ENCODE results near the gene GPATCH2.

Gene GPATCH2

GRCh38 chr1:217562229-217562878 is 68.5 kb downstream of the GPATCH2 start:
- no peaks in the 10 kb centered on the region for H3K36me3 Mint-ChIP-seq (ENCODE audit: low read depth)
- no peak overlapping the region for H3K4me3 Mint-ChIP-seq
- H3K27ac Mint-ChIP-seq, result no peak overlapping the region
- peaks cover 5% of the 10 kb centered on the region for H3K9me3 Mint-ChIP-seq
- no peaks in the 10 kb centered on the region for H3K27me3 Mint-ChIP-seq (ENCODE audit: low read depth)
- H3K4me1 Mint-ChIP-seq (ENCODE audit: low read depth), result no peaks in the 10 kb centered on the region

- no peak overlapping the region for H3K27ac Mint-ChIP-seq
Observed at GRCh38 chr1:217561446-217561845, 69.4 kb downstream of the GPATCH2 start.

GRCh38 chr1:217554849-217555248 is 76.0 kb downstream of the GPATCH2 start:
- H3K4me3 Mint-ChIP-seq, result no peak overlapping the region
- H3K27me3 Mint-ChIP-seq (ENCODE audit: low read depth), result no peaks in the 10 kb centered on the region
- peaks cover 5% of the 10 kb centered on the region for H3K9me3 Mint-ChIP-seq
- H3K4me1 Mint-ChIP-seq (ENCODE audit: low read depth), result no peaks in the 10 kb centered on the region
- no peak overlapping the region for H3K27ac Mint-ChIP-seq
- no peaks in the 10 kb centered on the region for H3K36me3 Mint-ChIP-seq (ENCODE audit: low read depth)

More at GRCh38 chr1:217561446-217561845, 69.4 kb downstream of the GPATCH2 start:
- peaks cover 5% of the 10 kb centered on the region for H3K9me3 Mint-ChIP-seq
- no peaks in the 10 kb centered on the region for H3K4me1 Mint-ChIP-seq (ENCODE audit: low read depth)
- H3K36me3 Mint-ChIP-seq (ENCODE audit: low read depth), result no peaks in the 10 kb centered on the region
- no peaks in the 10 kb centered on the region for H3K27me3 Mint-ChIP-seq (ENCODE audit: low read depth)
- no peak overlapping the region for H3K4me3 Mint-ChIP-seq

- Mint-ChIP-seq H3K4me3 (no peak overlapping the region), H3K36me3 (ENCODE audit: low read depth) (no peaks in the 10 kb centered on the region)
Observed at GRCh38 chr1:217553949-217554509, 76.9 kb downstream of the GPATCH2 start.

GRCh38 chr1:217552339-217552951 is 78.4 kb downstream of the GPATCH2 start:
- Mint-ChIP-seq H3K9me3 (peaks cover 9% of the 10 kb centered on the region), H3K36me3 (ENCODE audit: low read depth) (no peaks in the 10 kb centered on the region), H3K27me3 (ENCODE audit: low read depth) (no peaks in the 10 kb centered on the region), H3K4me1 (ENCODE audit: low read depth) (no peaks in the 10 kb centered on the region), H3K27ac (no peak overlapping the region), H3K4me3 (no peak overlapping the region)

More at GRCh38 chr1:217553949-217554509, 76.9 kb downstream of the GPATCH2 start:
- no peaks in the 10 kb centered on the region for H3K4me1 Mint-ChIP-seq (ENCODE audit: low read depth)
- H3K9me3 Mint-ChIP-seq, result peaks cover 3% of the 10 kb centered on the region
- H3K27ac Mint-ChIP-seq, result no peak overlapping the region
- no peaks in the 10 kb centered on the region for H3K27me3 Mint-ChIP-seq (ENCODE audit: low read depth)

GRCh38 chr1:217542837-217543236 is 88.1 kb downstream of the GPATCH2 start:
- Mint-ChIP-seq H3K27me3 (ENCODE audit: low read depth) (no peaks in the 10 kb centered on the region), H3K4me1 (ENCODE audit: low read depth) (no peaks in the 10 kb centered on the region), H3K27ac (no peak overlapping the region), H3K36me3 (ENCODE audit: low read depth) (no peaks in the 10 kb centered on the region), H3K9me3 (peaks cover 7% of the 10 kb centered on the region), H3K4me3 (no peak overlapping the region)

- H3K36me3 Mint-ChIP-seq (ENCODE audit: low read depth), result no peaks in the 10 kb centered on the region
Observed at GRCh38 chr1:217542136-217542777, 88.6 kb downstream of the GPATCH2 start.

GRCh38 chr1:217540321-217540720 is 90.6 kb downstream of the GPATCH2 start:
- no peak overlapping the region for H3K27ac Mint-ChIP-seq
- H3K36me3 Mint-ChIP-seq (ENCODE audit: low read depth), result no peaks in the 10 kb centered on the region
- no peaks in the 10 kb centered on the region for H3K27me3 Mint-ChIP-seq (ENCODE audit: low read depth)

More at GRCh38 chr1:217542136-217542777, 88.6 kb downstream of the GPATCH2 start:
- no peak overlapping the region for H3K27ac Mint-ChIP-seq
- H3K27me3 Mint-ChIP-seq (ENCODE audit: low read depth), result no peaks in the 10 kb centered on the region
- no peaks in the 10 kb centered on the region for H3K4me1 Mint-ChIP-seq (ENCODE audit: low read depth)
- no peak overlapping the region for H3K4me3 Mint-ChIP-seq
- peaks cover 5% of the 10 kb centered on the region for H3K9me3 Mint-ChIP-seq

GRCh38 chr1:217539510-217539909 is 91.4 kb downstream of the GPATCH2 start:
- Mint-ChIP-seq H3K9me3 (no peaks in the 10 kb centered on the region), H3K4me1 (ENCODE audit: low read depth) (no peaks in the 10 kb centered on the region), H3K36me3 (ENCODE audit: low read depth) (no peaks in the 10 kb centered on the region), H3K4me3 (no peak overlapping the region), H3K27ac (no peak overlapping the region), H3K27me3 (ENCODE audit: low read depth) (no peaks in the 10 kb centered on the region)

More at GRCh38 chr1:217540321-217540720, 90.6 kb downstream of the GPATCH2 start:
- H3K4me3 Mint-ChIP-seq, result no peak overlapping the region
- no peaks in the 10 kb centered on the region for H3K9me3 Mint-ChIP-seq
- H3K4me1 Mint-ChIP-seq (ENCODE audit: low read depth), result no peaks in the 10 kb centered on the region

GRCh38 chr1:217535601-217536377 is 95.1 kb downstream of the GPATCH2 start:
- Mint-ChIP-seq H3K9me3 (no peaks in the 10 kb centered on the region), H3K27me3 (ENCODE audit: low read depth) (no peaks in the 10 kb centered on the region), H3K4me3 (no peak overlapping the region), H3K27ac (no peak overlapping the region), H3K36me3 (ENCODE audit: low read depth) (no peaks in the 10 kb centered on the region), H3K4me1 (ENCODE audit: low read depth) (no peaks in the 10 kb centered on the region)

- Mint-ChIP-seq H3K36me3 (ENCODE audit: low read depth) (no peaks in the 10 kb centered on the region), H3K4me1 (ENCODE audit: low read depth) (no peaks in the 10 kb centered on the region), H3K27me3 (ENCODE audit: low read depth) (no peaks in the 10 kb centered on the region), H3K27ac (no peak overlapping the region), H3K9me3 (no peaks in the 10 kb centered on the region), H3K4me3 (no peak overlapping the region)
Observed at GRCh38 chr1:217534566-217534965, 96.3 kb downstream of the GPATCH2 start.

- no peaks in the 10 kb centered on the region for H3K4me1 Mint-ChIP-seq (ENCODE audit: low read depth)
- no peaks in the 10 kb centered on the region for H3K27me3 Mint-ChIP-seq (ENCODE audit: low read depth)
- H3K9me3 Mint-ChIP-seq, result no peaks in the 10 kb centered on the region
- no peak overlapping the region for H3K27ac Mint-ChIP-seq
- H3K4me3 Mint-ChIP-seq, result no peak overlapping the region
- H3K36me3 Mint-ChIP-seq (ENCODE audit: low read depth), result no peaks in the 10 kb centered on the region
Observed at GRCh38 chr1:217528271-217528670, 102.6 kb downstream of the GPATCH2 start.

GRCh38 chr1:217527151-217527550 is 103.7 kb downstream of the GPATCH2 start:
- H3K9me3 Mint-ChIP-seq, result no peaks in the 10 kb centered on the region
- H3K4me3 Mint-ChIP-seq, result no peak overlapping the region
- no peaks in the 10 kb centered on the region for H3K4me1 Mint-ChIP-seq (ENCODE audit: low read depth)
- H3K27ac Mint-ChIP-seq, result no peak overlapping the region
- no peaks in the 10 kb centered on the region for H3K36me3 Mint-ChIP-seq (ENCODE audit: low read depth)
- no peaks in the 10 kb centered on the region for H3K27me3 Mint-ChIP-seq (ENCODE audit: low read depth)

- H3K4me1 Mint-ChIP-seq (ENCODE audit: low read depth), result no peaks in the 10 kb centered on the region
- H3K9me3 Mint-ChIP-seq, result no peaks in the 10 kb centered on the region
- no peaks in the 10 kb centered on the region for H3K27me3 Mint-ChIP-seq (ENCODE audit: low read depth)
- H3K4me3 Mint-ChIP-seq, result no peak overlapping the region
- H3K27ac Mint-ChIP-seq, result no peak overlapping the region
- H3K36me3 Mint-ChIP-seq (ENCODE audit: low read depth), result no peaks in the 10 kb centered on the region
Observed at GRCh38 chr1:217526636-217527035, 104.3 kb downstream of the GPATCH2 start.
